DOHH2 (cell line): ENCODE measurements around the gene BMERB1.

Source experiments
- H3F3A ChIP-seq: fragments of 200-600 bp; sonication (generic), shearing (Covaris generic); 2 replicates; pipeline ENCODE4 v1.6.0; 2016; ENCODE audit warnings: antibody characterized with exemption, mild to moderate bottlenecking; ENCODE audit not compliant: control insufficient read depth, insufficient read depth
- H3K27ac ChIP-seq: fragments of 200-600 bp; sonication (generic); 2 replicates; pipeline ENCODE4 v1.5.1; 2014; ENCODE audit warnings: low read depth, mild to moderate bottlenecking, low read length, moderate library complexity
- H3K27me3 ChIP-seq: fragments of 200-600 bp; sonication (generic); 2 replicates; pipeline ENCODE4 v1.6.1; 2014; ENCODE audit warnings: mild to moderate bottlenecking, low read length, mixed read lengths; ENCODE audit not compliant: control insufficient read depth
- H3K36me3 ChIP-seq: fragments of 200-600 bp; sonication (generic); 2 replicates; pipeline ENCODE4 v1.6.1; 2014; ENCODE audit warnings: mild to moderate bottlenecking, low read length, moderate library complexity, mixed read lengths; ENCODE audit not compliant: control insufficient read depth
- H3K4me1 ChIP-seq: fragments of 200-600 bp; sonication (generic); 2 replicates; pipeline ENCODE4 v1.6.1; 2014; ENCODE audit warnings: mild to moderate bottlenecking, low read length, mixed read lengths; ENCODE audit not compliant: control insufficient read depth
- H3K4me2 ChIP-seq: fragments of 200-600 bp; sonication (generic); 2 replicates; pipeline ENCODE4 v1.6.0; 2014; ENCODE audit warnings: mild to moderate bottlenecking, low read length, moderate library complexity
- H3K4me3 ChIP-seq: fragments of 200-600 bp; sonication (generic); 2 replicates; pipeline ENCODE4 v1.5.1; 2014; ENCODE audit warnings: mild to moderate bottlenecking, low read length, mixed read lengths
- H3K79me2 ChIP-seq: fragments of 200-600 bp; sonication (generic); 2 replicates; pipeline ENCODE4 v1.6.1; 2014; ENCODE audit warnings: mild to moderate bottlenecking, low read length, mixed read lengths; ENCODE audit not compliant: control insufficient read depth
- H3K9me2 ChIP-seq: fragments of 200-600 bp; sonication (generic); replicated peaks from 2 replicates; pipeline ENCODE4 v1.6.1; 2014; ENCODE audit warnings: mild to moderate bottlenecking, low read length, mixed read lengths; ENCODE audit not compliant: control insufficient read depth
- H3K9me3 ChIP-seq: fragments of 200-600 bp; sonication (generic); 2 replicates; pipeline ENCODE4 v1.6.1; 2014; ENCODE audit warnings: antibody characterized with exemption, low read length, mixed read lengths; ENCODE audit not compliant: control insufficient read depth, insufficient read depth
- H4K20me1 ChIP-seq: fragments of 200-600 bp; sonication (generic); 2 replicates; pipeline ENCODE4 v1.6.0; 2014; ENCODE audit warnings: low read depth, mild to moderate bottlenecking, antibody characterized with exemption, low read length, moderate library complexity; ENCODE audit not compliant: control insufficient read depth, insufficient read depth
- CTCF ChIP-seq: fragments of 200-600 bp; sonication (generic); IDR thresholded peaks from one replicate; pipeline ENCODE4 v1.5.1; 2014; ENCODE audit warnings: antibody characterized with exemption, mild to moderate bottlenecking, low read depth, low read length; ENCODE audit not compliant: poor library complexity, severe bottlenecking
- EZH2phosphoT487 ChIP-seq: fragments of 200-600 bp; sonication (generic); IDR thresholded peaks from 2 replicates; pipeline ENCODE4 v1.6.1; 2017; ENCODE audit warnings: borderline replicate concordance, mild to moderate bottlenecking, antibody characterized with exemption, low read length, moderate library complexity, mixed read lengths

BMERB1 gene

GRCh38 chr16:15461376-15461775 lies 27.0 kb downstream of the BMERB1 start:
- Histone ChIP-seq H3K4me3 (no peak overlapping the region), H4K20me1 (no peaks in the 10 kb centered on the region), H3K4me2 (no peak overlapping the region), H3F3A (no peaks in the 10 kb centered on the region), H3K27me3 (peaks cover 11% of the 10 kb centered on the region), H3K27ac (no peak overlapping the region), H3K36me3 (no peaks in the 10 kb centered on the region), H3K9me2 (no peaks in the 10 kb centered on the region), H3K79me2 (no peaks in the 10 kb centered on the region), H3K4me1 (no peaks in the 10 kb centered on the region), H3K9me3 (no peaks in the 10 kb centered on the region)
- TF ChIP-seq CTCF (no peak), EZH2phosphoT487 (no peak)

DNA sequence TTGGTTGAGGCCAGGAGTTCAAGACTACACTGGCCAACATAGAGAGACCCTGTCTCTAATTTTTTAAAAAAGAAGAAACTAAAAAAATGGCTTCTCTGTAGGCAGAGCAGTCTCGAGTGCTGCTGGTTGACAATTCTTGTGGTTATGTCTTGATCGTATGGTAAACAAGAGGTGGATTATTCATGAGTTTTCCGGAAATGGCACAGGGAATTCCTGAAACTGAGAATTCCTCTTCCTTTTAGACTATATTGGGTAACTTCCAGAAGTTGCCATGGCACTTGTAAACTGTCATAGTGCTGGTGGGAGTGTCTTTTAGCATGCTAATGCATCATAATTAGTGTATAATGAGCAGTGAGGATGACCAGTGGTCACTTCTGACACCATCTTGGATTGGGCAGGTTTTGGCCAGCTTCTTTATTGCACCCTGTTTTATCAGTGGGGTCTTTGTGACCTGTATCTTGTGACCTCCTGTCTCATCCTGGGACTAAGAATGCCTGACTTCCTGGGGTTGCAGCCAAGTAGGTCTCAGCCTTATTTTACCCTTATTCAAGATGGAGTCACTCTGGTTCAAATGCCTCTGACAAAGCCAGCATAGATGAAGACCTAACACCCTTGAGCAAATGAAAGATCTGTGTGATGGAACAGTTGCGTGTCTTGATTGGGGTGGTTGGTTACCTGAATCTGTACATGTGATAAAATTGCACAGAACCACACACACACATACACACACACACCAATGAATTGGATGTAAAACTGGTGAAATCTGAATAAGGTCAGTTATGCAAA lies 30.2 kb downstream of the BMERB1 start:
- TF ChIP-seq EZH2phosphoT487: no peak
- TF ChIP-seq CTCF: no peak
- Histone ChIP-seq H3K9me2 (no peaks in the 10 kb centered on the region), H4K20me1 (no peaks in the 10 kb centered on the region)

DNA sequence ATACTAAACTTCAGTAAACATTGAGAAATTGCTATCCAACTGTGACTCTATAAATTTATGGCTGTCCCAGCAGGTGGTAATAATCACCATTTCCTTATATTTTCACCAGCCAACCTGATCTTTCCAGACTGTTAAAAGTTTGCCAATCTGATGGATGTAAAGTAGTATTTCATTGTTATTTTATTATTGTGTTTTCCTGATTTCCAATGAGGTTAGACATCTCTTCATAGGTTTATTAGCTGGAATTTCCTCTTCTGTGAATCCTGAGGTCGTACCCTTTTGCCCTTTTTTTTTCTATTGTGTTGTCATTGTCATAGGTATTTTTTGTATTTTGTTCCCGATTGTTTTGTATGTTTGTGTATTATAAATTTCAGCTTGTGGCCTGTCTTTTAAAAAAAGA lies 31.7 kb downstream of the BMERB1 start:
- Histone ChIP-seq H3K4me3 (no peak overlapping the region), H3K9me3 (no peaks in the 10 kb centered on the region), H3K36me3 (no peaks in the 10 kb centered on the region), H3F3A (no peaks in the 10 kb centered on the region), H3K27ac (no peak overlapping the region), H3K4me1 (peaks cover 7% of the 10 kb centered on the region), H3K79me2 (no peaks in the 10 kb centered on the region), H3K27me3 (peaks cover 4% of the 10 kb centered on the region; the same call in 1 of the 2 replicates), H3K4me2 (no peak overlapping the region), H4K20me1 (no peaks in the 10 kb centered on the region), H3K9me2 (no peaks in the 10 kb centered on the region)
- TF ChIP-seq CTCF (no peak), EZH2phosphoT487 (no peak)

More for the DNA sequence above, 30.2 kb downstream of the BMERB1 start:
- Histone ChIP-seq H3K4me2 (no peak overlapping the region), H3K4me1 (peaks cover 7% of the 10 kb centered on the region), H3K27me3 (peaks cover 6% of the 10 kb centered on the region; the same call in 1 of the 2 replicates), H3K27ac (no peak overlapping the region), H3F3A (no peaks in the 10 kb centered on the region), H3K9me3 (no peaks in the 10 kb centered on the region), H3K79me2 (no peaks in the 10 kb centered on the region), H3K36me3 (no peaks in the 10 kb centered on the region), H3K4me3 (no peak overlapping the region)
